ENCODE results near the gene AUH. TPM values are rescaled to one million over a fixed set of nuclear protein-coding genes. Genes with fewer than 3 reads are reported as not detected.

The AUH gene
- total RNA-seq, 4 donors from 2014 or later: 17.1 to 28.2 (median 20.8) TPM

DNA sequence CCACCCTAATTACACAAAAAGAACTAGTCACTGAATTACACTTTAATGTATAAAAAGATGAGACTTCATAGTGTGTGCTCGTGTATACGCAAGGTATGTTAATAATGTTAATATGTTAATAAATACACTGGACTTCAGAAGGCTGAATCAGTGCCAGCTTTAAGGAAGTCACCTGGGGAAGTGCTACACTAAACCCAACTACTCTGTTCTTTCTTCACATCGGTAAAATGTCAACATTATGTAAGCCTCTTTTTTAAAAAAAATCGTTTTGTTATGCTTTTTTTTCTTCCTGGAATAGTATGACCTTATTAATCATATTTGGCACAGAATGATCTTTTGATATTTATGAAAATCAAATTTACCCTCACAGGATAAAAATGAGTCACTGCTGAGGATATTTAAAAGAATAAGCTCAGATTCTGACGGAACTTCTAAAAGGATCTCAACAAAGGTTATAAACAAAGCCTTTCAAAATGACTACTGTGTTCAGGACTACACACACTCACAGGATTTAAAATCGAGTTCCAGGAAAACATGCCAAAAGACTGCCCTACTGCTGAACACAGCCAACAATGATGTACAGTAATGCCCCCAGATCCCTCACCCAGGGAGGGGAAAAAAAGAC is 75.9 kb downstream of the AUH start:
- peak in 1 of 2 donors; percentile 36 for ATAC-seq
- no peaks in the 10 kb centered on the region for H3K9me3 ChIP-seq
- in situ Hi-C loops (cut with MboI; ENCODE audit: low sequenced_read_pairs in 4 of 4): no loop called here
- no peak overlapping the region for H3K4me3 ChIP-seq
- no peaks in the 10 kb centered on the region for H3K27me3 ChIP-seq
- DNase-seq: no peak
- intact Hi-C loops (cut with DNase I; ENCODE audit: low total_unique reads): no loop called here
- H3K27ac ChIP-seq: peak overlapping the region in 1 of 4 donors; percentile 33
- peaks cover 3 to 17% of the 10 kb centered on the region in 2 donors for H3K4me1 ChIP-seq
- H3K36me3 ChIP-seq: peaks cover 0 to 1% of the 10 kb centered on the region in 2 donors
- TF ChIP-seq POLR2A (IDR thresholded peaks at IDR 0.05): no peak
- TF ChIP-seq, protein P1, sequence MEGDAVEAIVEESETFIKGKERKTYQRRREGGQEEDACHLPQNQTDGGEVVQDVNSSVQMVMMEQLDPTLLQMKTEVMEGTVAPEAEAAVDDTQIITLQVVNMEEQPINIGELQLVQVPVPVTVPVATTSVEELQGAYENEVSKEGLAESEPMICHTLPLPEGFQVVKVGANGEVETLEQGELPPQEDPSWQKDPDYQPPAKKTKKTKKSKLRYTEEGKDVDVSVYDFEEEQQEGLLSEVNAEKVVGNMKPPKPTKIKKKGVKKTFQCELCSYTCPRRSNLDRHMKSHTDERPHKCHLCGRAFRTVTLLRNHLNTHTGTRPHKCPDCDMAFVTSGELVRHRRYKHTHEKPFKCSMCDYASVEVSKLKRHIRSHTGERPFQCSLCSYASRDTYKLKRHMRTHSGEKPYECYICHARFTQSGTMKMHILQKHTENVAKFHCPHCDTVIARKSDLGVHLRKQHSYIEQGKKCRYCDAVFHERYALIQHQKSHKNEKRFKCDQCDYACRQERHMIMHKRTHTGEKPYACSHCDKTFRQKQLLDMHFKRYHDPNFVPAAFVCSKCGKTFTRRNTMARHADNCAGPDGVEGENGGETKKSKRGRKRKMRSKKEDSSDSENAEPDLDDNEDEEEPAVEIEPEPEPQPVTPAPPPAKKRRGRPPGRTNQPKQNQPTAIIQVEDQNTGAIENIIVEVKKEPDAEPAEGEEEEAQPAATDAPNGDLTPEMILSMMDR (IDR thresholded peaks at IDR 0.05 in 4 of 5, conservative IDR thresholded peaks at IDR 0.05 in 1 of 5): no peak

DNA sequence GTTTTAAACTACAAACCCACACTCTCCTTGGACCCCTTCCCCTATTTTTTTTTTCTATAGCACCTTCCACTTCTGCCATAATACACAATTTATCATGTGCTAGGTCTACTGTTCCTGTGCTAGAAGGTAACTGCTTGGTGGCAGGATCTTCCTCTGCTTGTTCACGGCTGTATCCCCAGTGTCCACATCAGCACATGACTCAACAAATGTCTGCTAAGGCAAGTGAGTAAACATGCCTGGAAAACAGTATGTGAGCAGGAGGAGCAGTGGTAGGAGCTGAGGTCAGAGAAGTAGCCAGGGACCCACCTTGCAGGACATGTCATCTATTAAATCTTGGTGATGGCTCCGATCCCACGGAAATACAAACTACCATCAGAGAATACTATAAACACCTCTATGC is 79.4 kb downstream of the AUH start:
- H3K36me3 ChIP-seq: no peaks in the 10 kb centered on the region
- H3K27ac ChIP-seq: no peak overlapping the region
- intact Hi-C loops (cut with DNase I; ENCODE audit: low total_unique reads): no loop called here
- DNase-seq (no peak), ATAC-seq (peak in 1 of 2 donors; percentile 78)
- in situ Hi-C loops (cut with MboI; ENCODE audit: low sequenced_read_pairs in 4 of 4): no loop called here
- H3K27me3 ChIP-seq: no peaks in the 10 kb centered on the region
- H3K9me3 ChIP-seq: no peaks in the 10 kb centered on the region
- no peak overlapping the region for H3K4me3 ChIP-seq
- H3K4me1 ChIP-seq: peaks cover 9 to 24% of the 10 kb centered on the region in 2 donors
- TF ChIP-seq, protein P1 (IDR thresholded peaks at IDR 0.05 in 4 of 5, conservative IDR thresholded peaks at IDR 0.05 in 1 of 5): no peak
- no peak for TF ChIP-seq POLR2A (IDR thresholded peaks at IDR 0.05)

DNA sequence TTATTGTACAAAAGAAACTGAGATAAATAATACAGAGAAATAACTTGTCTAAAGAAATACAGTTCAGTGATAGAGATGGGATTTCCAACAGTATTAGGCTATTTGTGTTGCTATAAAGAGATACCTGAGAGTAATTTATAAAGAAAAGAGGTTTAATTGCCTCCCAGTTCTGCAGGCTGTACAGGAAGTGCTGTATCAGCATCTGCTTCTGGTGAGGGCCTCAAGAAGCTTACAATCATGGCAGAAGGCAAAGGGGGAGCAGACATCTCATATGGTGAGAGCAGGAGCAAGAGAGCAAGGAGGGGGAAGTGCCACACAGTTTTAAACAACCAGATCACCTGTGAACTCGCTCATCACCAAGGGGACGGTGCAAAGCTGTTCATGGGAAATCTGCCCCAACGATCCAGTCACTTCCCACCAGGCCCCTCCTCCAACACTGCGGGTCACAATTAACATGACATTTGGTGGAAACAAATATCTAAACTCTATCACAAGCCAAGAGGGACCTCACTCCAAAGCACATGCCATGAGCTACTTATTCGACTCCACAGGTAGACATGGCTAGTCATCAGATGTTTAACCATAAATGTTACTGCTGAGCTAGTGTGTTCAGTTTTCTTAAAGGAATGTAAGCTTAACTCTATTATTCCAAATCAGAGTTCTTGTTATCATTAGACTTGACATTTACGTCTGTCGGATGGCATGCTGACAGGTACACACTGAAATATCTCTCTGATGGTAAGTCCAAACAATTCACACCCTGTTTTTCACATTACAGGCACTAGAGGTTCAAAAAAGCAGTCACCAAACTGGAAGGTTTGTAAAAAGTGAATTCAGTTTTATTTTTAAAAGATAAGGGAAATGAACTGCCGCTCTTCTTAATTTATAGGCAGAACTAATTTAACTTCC is 82.2 kb downstream of the AUH start:
- TF ChIP-seq, protein P1 (IDR thresholded peaks at IDR 0.05 in 4 of 5, conservative IDR thresholded peaks at IDR 0.05 in 1 of 5): no peak
- TF ChIP-seq POLR2A (IDR thresholded peaks at IDR 0.05): no peak
- H3K4me1 ChIP-seq: peaks cover 22 to 26% of the 10 kb centered on the region in 2 donors
- H3K9me3 ChIP-seq: no peaks in the 10 kb centered on the region
- H3K27me3 ChIP-seq: no peaks in the 10 kb centered on the region
- in situ Hi-C loops (cut with MboI; ENCODE audit: low sequenced_read_pairs in 4 of 4) (no loop called here), intact Hi-C loops (cut with DNase I; ENCODE audit: low total_unique reads) (no loop called here)
- no peaks in the 10 kb centered on the region for H3K36me3 ChIP-seq
- ATAC-seq (no peak), DNase-seq (no peak)
- H3K4me3 ChIP-seq: no peak overlapping the region
- H3K27ac ChIP-seq: no peak overlapping the region

DNA sequence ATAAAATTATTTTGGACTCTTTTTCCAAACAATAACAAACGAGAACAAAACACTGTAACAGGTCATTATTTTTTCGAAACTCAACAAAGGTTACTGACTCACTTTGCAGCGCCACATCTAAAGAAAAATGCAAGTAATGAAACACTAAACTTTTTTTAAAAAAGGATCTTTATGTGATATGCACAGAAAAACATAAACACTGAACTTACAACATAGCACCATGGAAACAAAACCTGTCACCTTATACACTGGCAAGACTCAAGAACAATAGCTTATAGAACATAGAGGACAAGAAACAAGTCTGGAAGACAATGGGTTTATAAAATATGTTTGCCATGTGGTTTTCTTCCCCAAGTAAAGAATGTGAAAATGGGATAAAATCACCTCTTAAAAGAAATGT is 85.2 kb downstream of the AUH start:
- H3K36me3 ChIP-seq: no peaks in the 10 kb centered on the region
- H3K4me1 ChIP-seq: peaks cover 24 to 34% of the 10 kb centered on the region in 2 donors
- ATAC-seq (no peak), DNase-seq (no peak)
- no peaks in the 10 kb centered on the region for H3K9me3 ChIP-seq
- in situ Hi-C loops (cut with MboI; ENCODE audit: low sequenced_read_pairs in 4 of 4): no loop called here
- no peaks in the 10 kb centered on the region for H3K27me3 ChIP-seq
- TF ChIP-seq, protein P1 (IDR thresholded peaks at IDR 0.05 in 4 of 5, conservative IDR thresholded peaks at IDR 0.05 in 1 of 5): no peak
- no peak for TF ChIP-seq POLR2A (IDR thresholded peaks at IDR 0.05)
- no peak overlapping the region for H3K4me3 ChIP-seq
- intact Hi-C loops (cut with DNase I; ENCODE audit: low total_unique reads): no loop called here
- H3K27ac ChIP-seq: no peak overlapping the region
